MG63 (cell line): ENCODE data around the gene COL13A1. TPM values are rescaled to one million over a fixed set of nuclear protein-coding genes. Genes with fewer than 3 reads are reported as not detected.

Source experiments
- DNase-seq: peaks from one replicate; pipeline ENCODE4 v3.0.0-alpha.2; 2020
- H3K27me3 ChIP-seq: fragments of 250-450 bp; sonication (Bioruptor Pico); 2 replicates; pipeline ENCODE4 v1.5.1; 2020; ENCODE audit warnings: mild to moderate bottlenecking, moderate library complexity
- H3K36me3 ChIP-seq: fragments of 250-450 bp; sonication (Bioruptor Pico); 2 replicates; pipeline ENCODE4 v1.5.1; 2020; ENCODE audit warnings: mild to moderate bottlenecking, moderate library complexity
- H3K4me3 ChIP-seq: fragments of 250-450 bp; sonication (Bioruptor Pico); 2 replicates; pipeline ENCODE4 v1.5.1; 2020; ENCODE audit warnings: mild to moderate bottlenecking, moderate library complexity
- H3K9me3 ChIP-seq: fragments of 250-450 bp; sonication (Bioruptor Pico); 2 replicates; pipeline ENCODE4 v1.5.1; 2020; ENCODE audit warnings: mild to moderate bottlenecking, moderate library complexity
- total RNA-seq: library from RNA; depleted of rRNA; stranded (reverse); fragments of >200 nt; shearing (Covaris generic); gene quantifications from 2 replicates; pipeline ENCODE4 v1.2.3, GENCODE V29; 2014; ENCODE audit warnings: low replicate concordance

The COL13A1 gene
- total RNA-seq, 1 experiment from 2014 or later, result 9.1 TPM

DNA sequence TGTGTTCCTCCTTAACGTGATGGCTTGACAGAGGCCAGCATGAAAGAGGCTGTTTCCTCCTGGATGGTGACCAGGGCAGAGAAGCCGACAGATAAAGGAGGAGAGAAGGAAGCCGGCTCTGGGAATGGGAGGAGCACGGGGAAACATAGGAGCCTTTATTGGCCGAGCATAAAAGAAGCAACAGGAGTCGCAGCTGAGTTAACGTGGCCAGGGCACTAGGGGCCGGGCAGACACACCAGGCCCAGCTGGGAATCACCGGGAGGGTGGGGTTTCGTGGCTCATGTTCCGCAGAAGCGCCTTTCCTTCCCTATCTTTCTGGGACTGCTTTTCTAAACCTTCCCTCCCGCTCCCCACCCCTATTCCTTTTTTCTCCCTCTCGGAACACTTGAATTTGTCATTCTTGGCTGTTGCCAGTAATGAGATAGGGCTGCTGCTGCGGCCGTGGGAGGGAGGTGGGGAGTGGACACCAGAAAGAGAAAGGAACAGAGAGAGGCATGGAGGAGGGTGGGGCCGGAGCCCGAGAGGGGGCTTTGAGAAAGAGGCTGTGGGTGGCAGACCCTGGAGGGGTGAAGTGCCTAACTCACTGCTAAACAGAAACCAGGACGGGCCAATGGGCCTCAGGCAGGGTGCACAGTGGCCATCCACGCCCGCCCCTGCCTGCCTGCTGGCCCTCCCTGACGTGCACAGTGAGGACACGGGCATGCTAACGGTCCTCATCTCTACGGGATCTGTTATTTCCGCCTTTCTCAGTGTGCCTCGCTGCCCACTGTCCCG is 65.2 kb downstream of the COL13A1 start:
- Histone ChIP-seq H3K27me3 (no peaks in the 10 kb centered on the region), H3K9me3 (no peaks in the 10 kb centered on the region), H3K4me3 (no peak overlapping the region), H3K36me3 (no peaks in the 10 kb centered on the region)
- peak; percentile 17 for DNase-seq

DNA sequence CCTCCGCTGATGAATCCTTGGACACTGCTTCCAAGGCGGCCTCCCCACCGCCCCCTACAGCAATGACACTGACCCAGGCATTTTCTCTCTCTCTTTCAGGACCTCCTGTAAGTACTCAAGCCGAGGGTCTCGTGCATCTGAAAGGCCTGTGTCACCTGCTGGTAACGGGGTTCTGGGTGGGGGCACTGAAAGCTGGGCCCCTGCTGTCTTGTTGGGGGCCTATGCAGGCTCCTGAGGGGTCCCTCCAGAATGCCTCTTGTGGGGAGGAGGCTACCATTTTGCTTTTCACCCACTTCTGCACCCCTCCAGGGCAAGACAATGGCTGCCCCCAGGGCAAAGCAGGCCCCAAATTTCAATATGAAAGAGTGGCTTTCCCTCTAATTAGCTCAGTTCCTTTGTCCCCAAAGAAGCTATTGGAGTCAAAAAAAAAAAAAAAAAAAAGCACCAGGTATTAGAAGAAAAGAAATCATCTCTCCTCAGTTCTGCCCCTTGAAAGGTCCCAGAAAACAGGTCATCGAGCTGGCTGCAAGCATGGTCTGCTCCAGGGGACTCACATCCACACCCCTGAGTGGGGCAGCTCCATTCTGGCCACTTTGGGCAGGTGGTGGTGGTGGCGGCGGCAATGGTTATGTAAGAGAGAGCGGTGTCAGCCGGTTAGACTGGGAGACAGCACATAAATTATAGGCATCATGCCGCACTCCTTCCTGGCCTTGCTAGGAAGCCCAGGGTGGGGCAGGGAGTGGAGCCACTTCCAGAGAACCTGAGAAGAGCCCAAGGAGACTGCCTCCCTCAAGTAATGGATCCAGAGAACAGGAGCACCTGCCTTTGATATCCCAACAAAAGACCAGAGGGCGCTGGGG is 66.2 kb downstream of the COL13A1 start:
- Histone ChIP-seq H3K27me3 (no peaks in the 10 kb centered on the region), H3K36me3 (no peaks in the 10 kb centered on the region), H3K4me3 (no peak overlapping the region), H3K9me3 (no peaks in the 10 kb centered on the region)
- no peak for DNase-seq

DNA sequence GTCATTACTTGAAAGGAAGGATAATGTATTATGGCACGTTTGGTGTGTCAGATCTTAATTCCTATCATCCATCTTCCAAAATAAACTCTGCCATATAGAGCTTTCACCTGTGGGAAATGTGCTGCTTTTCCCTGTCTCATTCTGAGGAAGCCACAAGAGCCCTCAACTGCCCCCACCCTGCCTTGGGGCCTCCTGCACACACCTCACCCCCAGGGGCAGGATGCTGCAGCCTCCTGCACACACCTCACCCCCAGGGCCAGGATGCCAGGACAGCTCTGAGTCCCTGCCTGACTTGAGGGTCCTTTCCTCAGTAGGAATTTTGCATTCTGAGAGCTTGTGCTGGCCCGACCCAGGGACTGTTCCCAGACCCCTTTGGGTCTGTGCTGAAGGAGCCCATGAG is 67.1 kb downstream of the COL13A1 start:
- no peaks in the 10 kb centered on the region for H3K9me3 ChIP-seq
- no peaks in the 10 kb centered on the region for H3K27me3 ChIP-seq
- no peak overlapping the region for H3K4me3 ChIP-seq
- H3K36me3 ChIP-seq, result no peaks in the 10 kb centered on the region
- no peak for DNase-seq

DNA sequence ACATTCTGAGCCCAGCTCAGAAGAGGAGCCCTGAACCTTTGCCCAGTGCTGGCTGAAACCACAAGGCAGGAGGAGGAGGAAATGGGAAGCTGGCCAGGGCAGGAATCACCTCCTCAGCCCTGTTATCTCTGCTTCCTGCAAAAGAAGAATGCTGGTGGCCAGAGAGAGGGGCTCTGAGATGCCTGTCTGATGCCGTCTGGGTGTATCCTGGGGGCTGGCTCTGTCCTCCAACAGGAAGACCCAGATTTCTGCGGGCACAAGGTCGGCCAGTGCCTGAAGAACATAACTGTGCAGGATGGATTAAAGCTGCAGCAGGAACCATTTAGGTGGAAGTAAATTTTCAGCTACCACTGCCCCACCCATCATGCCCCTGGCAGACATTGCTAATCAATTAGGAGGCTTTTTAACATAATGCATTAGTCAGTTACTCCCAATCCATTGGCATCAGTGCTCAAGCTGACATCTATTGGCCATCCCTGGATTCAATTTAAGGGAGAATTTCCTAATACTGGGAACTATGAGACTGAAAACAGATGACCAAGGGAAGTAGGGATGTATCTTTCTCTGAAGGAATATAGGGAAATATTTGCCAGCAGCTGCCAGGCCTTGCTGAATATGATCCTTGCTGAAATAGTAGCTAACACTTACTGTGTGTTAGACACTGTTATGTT is 67.7 kb downstream of the COL13A1 start:
- Histone ChIP-seq H3K4me3 (no peak overlapping the region), H3K9me3 (no peaks in the 10 kb centered on the region), H3K36me3 (no peaks in the 10 kb centered on the region), H3K27me3 (no peaks in the 10 kb centered on the region)
- DNase-seq, result peak; percentile 79

DNA sequence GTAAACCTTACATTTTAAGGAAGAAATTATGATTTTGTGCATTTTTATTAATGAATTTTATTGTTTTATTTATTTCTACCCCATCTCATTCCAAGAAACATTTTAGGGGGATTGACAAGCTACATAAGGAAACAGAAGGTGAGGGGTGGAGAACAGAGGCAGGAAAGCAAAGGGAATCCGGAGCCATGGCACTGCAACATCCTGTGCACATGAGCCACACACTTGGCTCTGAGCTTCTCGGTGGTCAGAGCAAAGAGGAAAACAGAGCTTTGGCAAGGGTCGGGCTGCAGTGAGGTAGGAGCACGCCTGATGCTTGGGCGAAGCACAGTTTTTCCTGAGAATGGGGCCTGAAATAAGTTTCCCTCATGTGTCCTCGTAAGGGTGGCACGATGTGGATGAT is 68.9 kb downstream of the COL13A1 start:
- H3K9me3 ChIP-seq, result no peaks in the 10 kb centered on the region
- no peaks in the 10 kb centered on the region for H3K36me3 ChIP-seq
- no peaks in the 10 kb centered on the region for H3K27me3 ChIP-seq
- no peak for DNase-seq
- no peak overlapping the region for H3K4me3 ChIP-seq

DNA sequence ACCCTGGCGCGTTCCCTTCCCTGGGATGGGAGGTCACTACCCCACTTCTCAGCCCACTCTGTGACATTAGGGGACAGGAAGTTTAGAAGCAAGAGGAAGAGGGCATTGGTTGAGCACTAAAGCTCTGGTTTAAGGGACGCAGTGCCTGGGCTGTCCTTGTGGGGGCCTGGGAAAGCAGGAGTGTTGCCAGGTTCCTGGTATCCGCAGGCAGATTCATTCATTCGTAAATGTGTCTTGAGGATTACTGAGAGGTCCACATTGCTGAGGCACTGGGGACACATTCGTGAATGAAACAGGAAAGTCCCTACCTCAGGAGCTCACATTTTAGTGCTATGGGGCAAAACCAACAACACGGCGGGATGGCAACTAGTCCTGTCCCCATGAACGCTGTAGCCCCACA is 69.4 kb downstream of the COL13A1 start:
- Histone ChIP-seq H3K9me3 (no peaks in the 10 kb centered on the region), H3K36me3 (no peaks in the 10 kb centered on the region), H3K27me3 (no peaks in the 10 kb centered on the region), H3K4me3 (no peak overlapping the region)
- no peak for DNase-seq

DNA sequence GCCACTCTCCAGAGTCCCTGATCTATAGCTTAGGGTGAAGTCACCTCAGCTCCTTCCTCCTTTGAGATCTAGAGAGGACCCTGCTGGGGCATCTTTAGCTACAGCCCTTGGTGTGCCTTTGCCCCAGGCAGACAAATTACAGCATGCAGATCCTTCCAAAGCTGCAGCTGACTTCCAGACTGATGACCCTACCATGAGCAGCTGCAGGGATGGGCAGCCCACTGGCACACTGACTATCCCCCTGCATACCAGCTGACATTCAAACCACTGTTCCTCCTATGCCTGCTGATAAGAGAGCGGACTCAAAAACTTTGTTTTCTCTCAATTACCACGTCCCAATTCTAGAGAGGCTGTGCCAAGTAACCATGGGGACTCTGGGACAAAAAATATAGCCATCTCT is 70.6 kb downstream of the COL13A1 start:
- Histone ChIP-seq H3K27me3 (no peaks in the 10 kb centered on the region), H3K9me3 (no peaks in the 10 kb centered on the region), H3K36me3 (no peaks in the 10 kb centered on the region), H3K4me3 (no peak overlapping the region)
- DNase-seq, result no peak

DNA sequence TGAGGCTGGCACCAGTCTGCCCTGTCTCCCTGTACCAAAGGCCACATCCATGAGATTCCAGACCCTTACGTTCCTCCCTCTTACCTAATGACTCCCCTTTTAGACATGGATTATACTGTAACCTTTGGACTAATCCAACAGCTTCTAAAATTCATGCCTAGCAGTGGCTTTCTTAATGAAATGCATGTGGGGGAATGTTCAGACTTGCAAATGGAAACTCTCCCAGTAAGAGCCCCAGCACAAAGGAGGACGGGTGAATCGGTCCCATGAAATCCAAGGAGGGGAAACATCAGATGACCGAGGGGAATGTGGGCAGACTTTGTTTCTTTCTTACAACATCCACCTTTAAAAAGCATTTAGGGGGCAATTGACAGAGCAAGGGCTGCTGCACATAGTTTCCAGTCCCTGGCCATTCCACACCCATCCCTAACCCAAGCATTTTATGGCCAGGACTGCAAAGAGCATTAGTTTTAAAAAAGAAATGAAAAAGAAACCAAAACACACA is 71.5 kb downstream of the COL13A1 start:
- no peaks in the 10 kb centered on the region for H3K9me3 ChIP-seq
- no peaks in the 10 kb centered on the region for H3K36me3 ChIP-seq
- H3K27me3 ChIP-seq, result no peaks in the 10 kb centered on the region
- no peak overlapping the region for H3K4me3 ChIP-seq
- DNase-seq, result no peak

DNA sequence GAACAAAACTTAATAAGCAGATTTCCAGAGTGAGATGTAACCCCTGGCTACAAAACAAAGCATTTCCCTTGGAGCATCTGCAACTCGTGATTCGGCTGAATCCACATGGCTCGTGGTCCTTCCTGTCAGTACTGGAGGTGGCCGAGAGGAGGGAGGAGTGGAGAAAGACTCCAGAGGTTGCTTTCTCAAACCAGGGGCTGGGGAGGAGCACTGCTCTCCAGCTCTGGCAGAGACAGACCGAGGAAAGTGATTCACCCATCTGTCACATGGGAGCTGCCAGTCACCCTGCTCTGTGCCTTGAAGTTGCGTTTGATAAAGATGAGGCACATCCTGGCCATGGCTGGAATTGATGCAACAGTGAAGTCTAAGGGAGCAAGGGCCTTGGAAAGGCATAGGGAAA is 72.7 kb downstream of the COL13A1 start:
- peak; percentile 86 for DNase-seq
- H3K9me3 ChIP-seq, result no peaks in the 10 kb centered on the region
- no peak overlapping the region for H3K4me3 ChIP-seq
- H3K36me3 ChIP-seq, result no peaks in the 10 kb centered on the region
- no peaks in the 10 kb centered on the region for H3K27me3 ChIP-seq

DNA sequence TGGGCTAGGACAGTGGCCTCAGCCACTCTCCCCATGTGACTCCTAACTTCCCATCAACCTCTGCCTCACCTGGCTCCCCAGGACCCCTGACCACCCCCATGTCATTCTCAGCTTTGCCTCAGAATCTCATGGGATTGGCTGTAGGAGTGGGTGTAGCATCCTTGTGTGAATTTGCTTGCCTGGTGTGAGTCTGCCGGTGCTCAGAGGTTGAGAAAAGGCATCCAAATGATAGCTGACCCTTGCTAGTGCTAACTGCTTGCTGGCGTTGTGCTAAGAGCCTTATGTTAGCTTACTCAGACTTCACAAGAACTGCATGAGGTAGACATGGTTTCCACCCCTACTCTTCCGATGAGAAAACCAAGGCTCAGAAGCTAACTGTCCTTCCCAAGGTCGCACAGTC is 74.2 kb downstream of the COL13A1 start:
- Histone ChIP-seq H3K27me3 (no peaks in the 10 kb centered on the region), H3K36me3 (no peaks in the 10 kb centered on the region), H3K4me3 (no peak overlapping the region), H3K9me3 (no peaks in the 10 kb centered on the region)
- no peak for DNase-seq

DNA sequence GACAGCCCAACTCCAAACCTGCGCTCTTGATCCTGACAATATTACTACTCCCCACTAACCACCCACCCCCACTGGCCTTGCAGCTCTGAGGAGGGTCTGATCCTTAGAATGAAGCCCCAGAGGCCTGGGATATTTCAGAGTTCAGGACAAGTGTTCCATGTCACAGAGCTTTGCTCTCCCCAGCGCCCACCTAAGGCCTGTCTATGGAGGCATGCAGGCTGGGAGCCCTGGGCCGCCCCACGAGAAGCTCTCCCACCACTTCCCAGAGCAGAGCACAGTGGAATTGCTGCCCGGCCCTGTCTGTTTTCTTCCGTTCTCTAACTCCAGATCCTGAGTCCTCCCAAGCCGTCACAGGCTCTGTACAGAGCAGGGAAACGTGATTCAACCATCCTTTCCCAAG is 74.6 kb downstream of the COL13A1 start:
- Histone ChIP-seq H3K27me3 (no peaks in the 10 kb centered on the region), H3K4me3 (no peak overlapping the region)

DNA sequence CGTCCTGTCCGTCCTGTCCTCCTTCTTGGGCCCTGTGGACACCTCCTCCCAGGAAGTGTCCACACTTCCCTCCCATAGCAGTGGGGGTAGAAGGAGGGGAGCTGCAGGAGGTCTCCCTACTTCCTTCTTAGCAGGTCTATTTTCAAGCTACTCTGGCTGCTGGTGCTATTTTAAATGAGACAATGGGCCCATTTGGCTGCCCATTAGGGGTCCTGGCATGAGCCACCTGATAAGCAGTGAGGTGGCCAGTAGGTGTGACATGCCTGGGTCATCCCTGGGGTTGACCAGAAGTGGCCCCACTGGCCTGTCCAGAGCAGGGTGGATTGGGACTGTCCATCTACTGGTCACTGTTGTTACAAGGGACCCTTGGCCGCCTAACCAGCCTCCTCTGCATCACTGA is 75.2 kb downstream of the COL13A1 start:
- no peak for DNase-seq
- no peaks in the 10 kb centered on the region for H3K27me3 ChIP-seq
- H3K9me3 ChIP-seq, result no peaks in the 10 kb centered on the region
- no peak overlapping the region for H3K4me3 ChIP-seq
- no peaks in the 10 kb centered on the region for H3K36me3 ChIP-seq

More for the DNA sequence above, 74.6 kb downstream of the COL13A1 start:
- no peak for DNase-seq
- Histone ChIP-seq H3K9me3 (no peaks in the 10 kb centered on the region), H3K36me3 (no peaks in the 10 kb centered on the region)

DNA sequence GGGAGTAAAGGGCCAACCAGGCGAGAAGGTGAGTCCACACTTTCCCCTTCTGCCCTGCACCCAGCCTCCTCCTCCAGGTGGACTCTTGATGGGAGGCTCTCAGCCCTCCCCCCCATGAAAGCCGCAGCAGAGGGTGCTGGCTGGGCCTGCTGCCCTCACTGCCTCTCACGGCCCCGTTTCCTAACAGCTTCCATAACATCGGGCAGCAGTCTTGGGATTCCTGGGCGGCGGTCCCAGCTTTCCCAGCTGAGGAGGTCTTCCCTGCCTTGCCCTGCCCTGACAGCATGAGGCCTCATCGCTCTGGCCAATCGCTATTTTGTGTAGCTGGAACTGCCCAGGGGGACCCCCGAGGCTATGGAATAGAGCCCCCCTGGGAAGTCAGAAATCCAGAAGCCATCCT is 76.3 kb downstream of the COL13A1 start:
- Histone ChIP-seq H3K27me3 (no peaks in the 10 kb centered on the region), H3K36me3 (no peaks in the 10 kb centered on the region), H3K9me3 (no peaks in the 10 kb centered on the region), H3K4me3 (no peak overlapping the region)
- no peak for DNase-seq

DNA sequence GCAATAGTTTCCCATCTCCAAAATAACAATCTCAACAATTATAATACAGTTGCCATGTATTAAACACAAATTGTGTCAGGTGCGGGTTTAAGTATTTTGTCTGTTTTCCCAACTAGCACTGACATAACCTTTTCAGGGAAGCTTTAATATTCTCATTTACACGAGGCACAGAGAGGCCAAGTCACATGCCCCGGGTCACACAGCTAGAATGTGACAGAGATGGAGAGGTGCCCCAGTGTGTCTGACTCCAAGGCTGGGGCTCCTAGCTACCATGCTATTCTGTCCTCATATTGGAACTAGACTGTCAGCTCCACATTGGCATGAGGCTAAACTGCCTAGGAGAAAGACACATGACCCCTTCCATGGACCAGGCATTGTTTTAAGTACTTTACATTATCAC is 77.2 kb downstream of the COL13A1 start:
- no peak for DNase-seq
- Histone ChIP-seq H3K27me3 (no peaks in the 10 kb centered on the region), H3K9me3 (no peaks in the 10 kb centered on the region), H3K4me3 (no peak overlapping the region), H3K36me3 (no peaks in the 10 kb centered on the region)

DNA sequence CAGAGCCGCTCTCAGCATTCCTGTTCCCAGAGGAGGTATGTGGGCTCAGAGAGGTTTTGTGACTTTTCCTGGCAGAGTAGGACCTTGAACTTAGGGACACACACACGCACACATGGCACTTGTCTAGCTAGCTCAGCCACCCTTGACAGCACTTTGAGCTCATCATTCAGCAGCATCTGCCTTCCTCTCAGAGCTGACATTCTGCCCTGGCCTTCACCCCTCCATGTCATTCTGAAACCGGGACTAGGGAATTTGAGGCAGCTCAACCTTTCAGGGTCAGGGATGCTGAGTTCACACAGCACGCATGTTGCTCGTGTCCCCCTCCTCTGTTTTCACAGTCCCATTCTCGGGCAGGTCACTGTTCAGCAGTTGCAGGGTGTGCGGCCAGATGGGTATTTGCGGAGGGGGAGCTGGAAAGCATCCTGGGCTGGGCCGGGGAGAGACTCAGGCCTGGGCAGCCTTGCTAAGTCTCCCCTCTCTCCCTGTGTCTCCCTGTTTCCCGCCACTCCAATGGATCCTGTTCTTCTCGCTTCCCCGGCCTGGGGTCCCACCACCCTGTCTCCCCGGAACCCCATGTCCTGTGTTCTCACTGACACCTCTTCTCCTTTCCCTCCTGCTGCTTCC is 78.0 kb downstream of the COL13A1 start:
- Histone ChIP-seq H3K9me3 (no peaks in the 10 kb centered on the region), H3K27me3 (no peaks in the 10 kb centered on the region), H3K36me3 (no peaks in the 10 kb centered on the region), H3K4me3 (no peak overlapping the region)
- no peak for DNase-seq

DNA sequence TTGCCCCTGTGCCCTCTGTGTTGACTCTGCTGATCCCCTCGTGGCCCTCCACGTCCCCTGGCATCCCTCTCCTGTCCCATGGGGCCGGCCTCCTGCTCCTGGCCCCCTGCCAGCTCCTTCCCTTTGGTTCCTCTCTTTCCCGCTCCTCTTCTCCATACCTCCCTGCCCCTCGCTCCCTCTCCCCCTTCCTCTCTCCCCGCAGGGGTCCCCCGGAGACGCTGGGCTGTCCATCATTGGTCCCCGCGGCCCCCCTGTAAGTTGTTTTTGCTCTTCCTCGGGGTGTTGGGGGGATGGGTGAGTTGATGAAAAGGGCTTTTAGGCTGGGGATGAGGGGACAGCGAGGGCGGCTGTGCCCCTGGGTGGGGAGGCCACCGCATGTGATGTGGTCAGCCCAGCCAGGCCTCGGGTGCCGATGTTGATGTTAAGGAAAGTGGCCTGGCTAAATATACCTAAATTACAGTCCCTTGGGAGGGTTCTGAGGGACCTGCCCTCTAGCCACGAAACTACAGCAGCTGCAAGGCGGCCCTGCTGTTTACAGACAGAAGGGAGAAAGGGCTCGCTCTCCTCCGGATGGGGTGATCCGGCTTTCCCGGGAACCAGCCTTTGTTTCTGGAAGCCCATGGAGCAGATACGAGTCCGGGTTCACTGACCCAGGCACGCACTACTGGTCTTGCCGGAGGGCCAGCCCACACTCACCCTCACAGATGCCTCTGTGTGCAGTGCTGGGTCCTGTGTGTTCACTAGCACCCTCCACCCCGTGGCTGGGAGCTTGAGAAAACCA is 78.8 kb downstream of the COL13A1 start:
- no peak for DNase-seq
- no peaks in the 10 kb centered on the region for H3K9me3 ChIP-seq
- H3K27me3 ChIP-seq, result no peaks in the 10 kb centered on the region
- H3K4me3 ChIP-seq, result no peak overlapping the region
- no peaks in the 10 kb centered on the region for H3K36me3 ChIP-seq
